Activated CD4-positive, alpha-beta memory T cell treated with anti-CD3 and anti-CD28 coated beads, Interleukin-2, amount 10 ng/mL, durations not matched to agents 7 days and 5 days (primary cell): ENCODE data around the gene IMMP2L. TPM values are rescaled to one million over a fixed set of nuclear protein-coding genes. Genes with fewer than 3 reads are reported as not detected.

Experiments used
- CTCF ChIA-PET: fragments of 350-600 bp; sonication (Branson Sonifier 250); formaldehyde crosslinking; loops from one replicate; lab custom pipeline; 2021; ENCODE audit warnings: antibody characterized with exemption, inconsistent platforms; lab: Charles Lee
- POLR2A ChIA-PET: fragments of 350-600 bp; sonication (Branson Sonifier 250); formaldehyde crosslinking; loops from one replicate; lab custom pipeline; 2021; ENCODE audit warnings: antibody characterized with exemption; lab: Charles Lee
- DNase-seq: peaks from one replicate; pipeline ENCODE4 v3.0.0-alpha.2; 2020
- H3K27ac Mint-ChIP-seq: one replicate; pipeline ENCODE4 v1.8.0; 2021; ENCODE audit warnings: mild to moderate bottlenecking, mixed read lengths
- H3K27me3 Mint-ChIP-seq: one replicate; pipeline ENCODE4 v1.8.0; 2021; ENCODE audit warnings: mixed read lengths
- H3K36me3 Mint-ChIP-seq: one replicate; pipeline ENCODE4 v1.8.0; 2021; ENCODE audit warnings: low read depth, mixed read lengths
- H3K4me1 Mint-ChIP-seq: one replicate; pipeline ENCODE4 v1.8.0; 2021; ENCODE audit warnings: mixed read lengths
- H3K4me3 Mint-ChIP-seq: one replicate; pipeline ENCODE4 v1.8.0; 2021; ENCODE audit warnings: mild to moderate bottlenecking, mixed read lengths
- H3K9me3 Mint-ChIP-seq: one replicate; pipeline ENCODE4 v1.8.0; 2021; ENCODE audit warnings: mixed read lengths
- total RNA-seq, 2 experiments: library from RNA; stranded (reverse); gene quantifications; one replicate each; pipeline ENCODE4 v1.2.3, GENCODE V29; 2021

IMMP2L gene
- total RNA-seq, 2 experiments from 2014 or later: 5.9 to 7.6 TPM

GRCh38 chr7:111089822-111090426, 472.4 kb downstream of the IMMP2L start:
- no peak for DNase-seq
- ChIA-PET POLR2A (interaction anchor here (1.1 to 2.1 kb wide), 3 partner anchors 10 to 61 kb away, joined by 3 to 6 read pairs (median 4); no protein-coding TSS in a partner anchor), CTCF (interaction anchor here (0.7 to 1.1 kb wide), 6 partner anchors 8 to 582 kb away, joined by 3 to 7 read pairs (median 4); no protein-coding TSS in a partner anchor)
- Mint-ChIP-seq H3K4me1 (peaks cover 79% of the 10 kb centered on the region), H3K4me3 (no peak overlapping the region), H3K36me3 (peaks cover 23% of the 10 kb centered on the region), H3K27me3 (no peaks in the 10 kb centered on the region), H3K27ac (no peak overlapping the region), H3K9me3 (peaks cover 9% of the 10 kb centered on the region)

- Mint-ChIP-seq H3K27me3 (no peaks in the 10 kb centered on the region), H3K27ac (peak overlapping the region; percentile 43), H3K36me3 (peaks cover 22% of the 10 kb centered on the region), H3K9me3 (peaks cover 14% of the 10 kb centered on the region), H3K4me3 (no peak overlapping the region), H3K4me1 (peaks cover 80% of the 10 kb centered on the region)
- CTCF ChIA-PET: interaction anchor here (1.9 kb wide), 1 partner anchor 10 kb away, joined by 6 read pairs; no protein-coding TSS in a partner anchor
- POLR2A ChIA-PET: no interaction called here
- DNase-seq: no peak
Observed at GRCh38 chr7:111088328-111088727, 474.0 kb downstream of the IMMP2L start.

GRCh38 chr7:111086532-111086931, 475.8 kb downstream of the IMMP2L start:
- H3K27ac Mint-ChIP-seq: peak overlapping the region; percentile 73
- POLR2A ChIA-PET: interaction anchor here (0.9 to 2.5 kb wide), 5 partner anchors 10 to 93 kb away, joined by 3 to 6 read pairs (median 5); no protein-coding TSS in a partner anchor
- H3K4me1 Mint-ChIP-seq: peaks cover 80% of the 10 kb centered on the region
- no peaks in the 10 kb centered on the region for H3K27me3 Mint-ChIP-seq
- no peak overlapping the region for H3K4me3 Mint-ChIP-seq
- peaks cover 20% of the 10 kb centered on the region for H3K36me3 Mint-ChIP-seq
- peaks cover 14% of the 10 kb centered on the region for H3K9me3 Mint-ChIP-seq
- no peak for DNase-seq
- CTCF ChIA-PET: interaction anchor here (0.8 to 1.9 kb wide), 6 partner anchors 9 to 401 kb away, joined by 3 to 6 read pairs (median 4); no protein-coding TSS in a partner anchor

- ChIA-PET POLR2A (interaction anchor here (2.5 kb wide), 1 partner anchor 71 kb away, joined by 6 read pairs; no protein-coding TSS in a partner anchor), CTCF (interaction anchor here (1.1 kb wide), 1 partner anchor 9 kb away, joined by 3 read pairs; no protein-coding TSS in a partner anchor)
- Mint-ChIP-seq H3K36me3 (peaks cover 20% of the 10 kb centered on the region), H3K9me3 (peaks cover 14% of the 10 kb centered on the region), H3K27ac (peak overlapping the region; percentile 26), H3K4me1 (peaks cover 82% of the 10 kb centered on the region), H3K4me3 (no peak overlapping the region), H3K27me3 (no peaks in the 10 kb centered on the region)
- no peak for DNase-seq
Observed at GRCh38 chr7:111085356-111085755, 476.9 kb downstream of the IMMP2L start.

- DNase-seq: peak; percentile 71
- ChIA-PET CTCF (interaction anchor here (0.8 to 2.5 kb wide), 9 partner anchors 9 to 71 kb away, joined by 3 to 10 read pairs (median 6); no protein-coding TSS in a partner anchor), POLR2A (interaction anchor here (0.8 to 5.3 kb wide), 17 partner anchors 10 to 479 kb away, joined by 3 to 54 read pairs (median 5); partner anchors contain the start of gene IMMP2L)
- Mint-ChIP-seq H3K36me3 (peaks cover 20% of the 10 kb centered on the region), H3K27ac (peak overlapping the region; percentile 88), H3K9me3 (peaks cover 14% of the 10 kb centered on the region), H3K27me3 (no peaks in the 10 kb centered on the region), H3K4me3 (peak overlapping the region; percentile 33), H3K4me1 (peaks cover 77% of the 10 kb centered on the region)
Observed at GRCh38 chr7:111083413-111083812, 478.9 kb downstream of the IMMP2L start.

- ChIA-PET CTCF (interaction anchor here (0.7 to 2.5 kb wide), 8 partner anchors 8 to 279 kb away, joined by 3 to 10 read pairs (median 6); no protein-coding TSS in a partner anchor), POLR2A (interaction anchor here (1.0 to 5.3 kb wide), 6 partner anchors 11 to 105 kb away, joined by 3 to 54 read pairs (median 22); no protein-coding TSS in a partner anchor)
- Mint-ChIP-seq H3K36me3 (peaks cover 20% of the 10 kb centered on the region), H3K4me1 (peaks cover 75% of the 10 kb centered on the region), H3K9me3 (peaks cover 14% of the 10 kb centered on the region), H3K27ac (peak overlapping the region; percentile 88), H3K27me3 (no peaks in the 10 kb centered on the region), H3K4me3 (peak overlapping the region; percentile 8)
- DNase-seq: no peak
Observed at GRCh38 chr7:111082351-111082750, 479.9 kb downstream of the IMMP2L start.

GRCh38 chr7:111081546-111082267, 480.6 kb downstream of the IMMP2L start:
- ChIA-PET POLR2A (interaction anchor here (0.6 to 5.3 kb wide), 6 partner anchors 11 to 69 kb away, joined by 3 to 54 read pairs (median 20); no protein-coding TSS in a partner anchor), CTCF (interaction anchor here (1.0 to 2.5 kb wide), 3 partner anchors 9 to 53 kb away, joined by 3 to 10 read pairs (median 5); no protein-coding TSS in a partner anchor)
- Mint-ChIP-seq H3K4me3 (peak overlapping the region; percentile 35), H3K9me3 (peaks cover 14% of the 10 kb centered on the region), H3K4me1 (peaks cover 78% of the 10 kb centered on the region), H3K27ac (peak overlapping the region; percentile 88), H3K36me3 (peaks cover 19% of the 10 kb centered on the region), H3K27me3 (no peaks in the 10 kb centered on the region)
- DNase-seq: no peak

GRCh38 chr7:111080495-111081105, 481.7 kb downstream of the IMMP2L start:
- peak overlapping the region; percentile 88 for H3K27ac Mint-ChIP-seq
- no peak overlapping the region for H3K4me3 Mint-ChIP-seq
- ChIA-PET POLR2A (interaction anchor here (0.6 to 5.3 kb wide), 4 partner anchors 12 to 305 kb away, joined by 3 to 54 read pairs (median 43); no protein-coding TSS in a partner anchor), CTCF (interaction anchor here (1.0 kb wide), 1 partner anchor 52 kb away, joined by 3 read pairs; no protein-coding TSS in a partner anchor)
- H3K4me1 Mint-ChIP-seq: peaks cover 82% of the 10 kb centered on the region
- no peak for DNase-seq
- H3K27me3 Mint-ChIP-seq: no peaks in the 10 kb centered on the region
- peaks cover 16% of the 10 kb centered on the region for H3K36me3 Mint-ChIP-seq
- peaks cover 10% of the 10 kb centered on the region for H3K9me3 Mint-ChIP-seq

GRCh38 chr7:111077001-111077400, 485.3 kb downstream of the IMMP2L start:
- peaks cover 13% of the 10 kb centered on the region for H3K36me3 Mint-ChIP-seq
- no peak overlapping the region for H3K4me3 Mint-ChIP-seq
- DNase-seq: no peak
- CTCF ChIA-PET: interaction anchor here (1.0 to 1.5 kb wide), 4 partner anchors 10 to 51 kb away, joined by 3 to 4 read pairs (median 4); partner anchors contain the start of gene LRRN3
- peaks cover 3% of the 10 kb centered on the region for H3K9me3 Mint-ChIP-seq
- H3K27me3 Mint-ChIP-seq: no peaks in the 10 kb centered on the region
- POLR2A ChIA-PET: interaction anchor here (0.9 to 1.8 kb wide), 5 partner anchors 10 to 64 kb away, joined by 3 to 7 read pairs (median 4); no protein-coding TSS in a partner anchor
- H3K4me1 Mint-ChIP-seq: peaks cover 70% of the 10 kb centered on the region
- H3K27ac Mint-ChIP-seq: peak overlapping the region; percentile 67

- Mint-ChIP-seq H3K36me3 (peaks cover 15% of the 10 kb centered on the region), H3K4me1 (peaks cover 66% of the 10 kb centered on the region), H3K4me3 (no peak overlapping the region), H3K9me3 (peaks cover 3% of the 10 kb centered on the region), H3K27ac (peak overlapping the region; percentile 67), H3K27me3 (no peaks in the 10 kb centered on the region)
- CTCF ChIA-PET: interaction anchor here (0.9 to 1.5 kb wide), 5 partner anchors 11 to 50 kb away, joined by 3 to 4 read pairs (median 3); partner anchors contain the start of gene LRRN3
- POLR2A ChIA-PET: interaction anchor here (0.8 to 1.8 kb wide), 7 partner anchors 10 to 65 kb away, joined by 3 to 7 read pairs (median 4); no protein-coding TSS in a partner anchor
- peak; percentile 48 for DNase-seq
Observed at GRCh38 chr7:111076205-111076604, 486.1 kb downstream of the IMMP2L start.

GRCh38 chr7:111075498-111075897, 486.8 kb downstream of the IMMP2L start:
- Mint-ChIP-seq H3K9me3 (peaks cover 3% of the 10 kb centered on the region), H3K4me3 (no peak overlapping the region), H3K27me3 (no peaks in the 10 kb centered on the region), H3K27ac (peak overlapping the region; percentile 67), H3K4me1 (peaks cover 61% of the 10 kb centered on the region), H3K36me3 (peaks cover 15% of the 10 kb centered on the region)
- DNase-seq: no peak
- POLR2A ChIA-PET: interaction anchor here (0.8 to 1.8 kb wide), 4 partner anchors 11 to 64 kb away, joined by 3 to 7 read pairs (median 5); no protein-coding TSS in a partner anchor
- CTCF ChIA-PET: no interaction called here
